IMR-90 (cell line): Measurements from ENCODE around the gene RRP7A. TPM values are rescaled to one million over a fixed set of nuclear protein-coding genes. Genes with fewer than 3 reads are reported as not detected.
A peak's percentile ranks its signal among the peaks of the same experiment; 100 is the strongest.
"Not testable (repeated sequence)": the region's sequence is repeated elsewhere in the genome, so short reads cannot be mapped to it uniquely, and the experiment has no call there.

Experiments
- ATAC-seq: fragments of 200-7000 bp; cut with Tn5 transposase; 2 replicates; pipeline ENCODE4 v1.9.1; 2020; ENCODE audit warnings: low read depth, mild to moderate bottlenecking, moderate library complexity
- BruUV-seq: library from RNA; stranded (reverse); fragments of 400-500 nt; replicated peaks from 2 replicates; lab custom pipeline; 2021; lab: Mats Ljungman, UMichigan
- CTCF ChIA-PET: fragments of 300-600 bp; formaldehyde crosslinking; extraction: SDS; loops from one replicate; lab custom pipeline; 2021; ENCODE audit warnings: antibody characterized with exemption; lab: Yijun Ruan, JAX
- POLR2A ChIA-PET: fragments of 300-600 bp; sonication (Branson Sonifier 250); formaldehyde crosslinking; loops from one replicate; lab custom pipeline; 2022; ENCODE audit warnings: antibody characterized with exemption; ENCODE audit not compliant: unreplicated experiment; lab: Charles Lee
- DNase-seq: peaks from one replicate; pipeline ENCODE4 v3.0.0; 2013
- H2AFZ ChIP-seq: replicated peaks from 2 replicates; pipeline ENCODE3; 2013; ENCODE audit warnings: low read length, mild to moderate bottlenecking; ENCODE audit not compliant: poor library complexity
- H2AK5ac ChIP-seq: 2 replicates; pipeline ENCODE4 v1.6.1; 2013; ENCODE audit warnings: low read depth, low read length, inconsistent platforms
- H2AK9ac ChIP-seq: replicated peaks from 2 replicates; pipeline ENCODE3; 2013; ENCODE audit warnings: mild to moderate bottlenecking, low read depth, low read length, moderate library complexity; ENCODE audit not compliant: poor library complexity
- H2BK120ac ChIP-seq: 2 replicates; pipeline ENCODE4 v1.6.1; 2013; ENCODE audit warnings: low read depth, low read length, inconsistent platforms
- H2BK15ac ChIP-seq: 3 replicates; pipeline ENCODE4 v1.6.1; 2013; ENCODE audit warnings: low read depth, low read length, inconsistent platforms
- H2BK20ac ChIP-seq: 2 replicates; pipeline ENCODE4 v1.6.1; 2013; ENCODE audit warnings: low read depth, mild to moderate bottlenecking, inconsistent platforms, low read length, moderate library complexity
- H2BK5ac ChIP-seq: 2 replicates; pipeline ENCODE4 v1.6.1; 2013; ENCODE audit warnings: mild to moderate bottlenecking, low read depth, low read length, inconsistent platforms; ENCODE audit not compliant: poor library complexity, severe bottlenecking
- H3K14ac ChIP-seq: replicated peaks from 2 replicates; pipeline ENCODE4 v1.6.1; 2013; ENCODE audit warnings: low read depth, low read length, inconsistent platforms
- H3K18ac ChIP-seq: 2 replicates; pipeline ENCODE4 v1.6.1; 2013; ENCODE audit warnings: low read depth, low read length, control low read depth
- H3K23ac ChIP-seq: 2 replicates; pipeline ENCODE4 v1.6.1; 2013; ENCODE audit warnings: low read depth, low read length, inconsistent platforms
- H3K27ac ChIP-seq: 2 replicates; pipeline ENCODE4 v1.5.1; 2013; ENCODE audit warnings: mild to moderate bottlenecking, control low read depth, low read length; ENCODE audit not compliant: insufficient read depth
- H3K27me3 ChIP-seq: 2 replicates; pipeline ENCODE4 v1.6.1; 2013; ENCODE audit warnings: low read length; ENCODE audit not compliant: control insufficient read depth, insufficient read depth
- H3K36me3 ChIP-seq: 2 replicates; pipeline ENCODE4 v1.6.1; 2013; ENCODE audit warnings: low read length, mixed read lengths; ENCODE audit not compliant: control insufficient read depth, insufficient read depth
- H3K4ac ChIP-seq: 2 replicates; pipeline ENCODE4 v1.6.1; 2013; ENCODE audit warnings: low read depth, low read length, inconsistent platforms
- H3K4me1 ChIP-seq: 2 replicates; pipeline ENCODE4 v1.6.1; 2013; ENCODE audit warnings: low read length, mixed read lengths; ENCODE audit not compliant: control insufficient read depth, insufficient read depth
- H3K4me2 ChIP-seq: 2 replicates; pipeline ENCODE4 v1.6.1; 2013; ENCODE audit warnings: low read depth, mild to moderate bottlenecking, control low read depth, low read length, moderate library complexity
- H3K4me3 ChIP-seq: 2 replicates; pipeline ENCODE4 v1.5.1; 2013; ENCODE audit warnings: low read depth, mild to moderate bottlenecking, control low read depth, low read length, moderate library complexity; ENCODE audit not compliant: insufficient read depth
- H3K56ac ChIP-seq: 2 replicates; pipeline ENCODE4 v1.6.1; 2013; ENCODE audit warnings: low read length, inconsistent platforms; ENCODE audit not compliant: insufficient read depth; ENCODE audit errors: extremely low read depth
- H3K79me1 ChIP-seq, 2 experiments: 2 replicates each; pipeline ENCODE4 v1.6.1; 2013; ENCODE audit warnings: low read length in 2 of 2, inconsistent platforms in 1 of 2, low read depth in 1 of 2
- H3K9ac ChIP-seq: 2 replicates; pipeline ENCODE4 v1.6.1; 2013; ENCODE audit warnings: low read depth, low read length, control low read depth
- H3K9me1 ChIP-seq: 2 replicates; pipeline ENCODE4 v1.6.1; 2013; ENCODE audit warnings: low read length, inconsistent platforms; ENCODE audit not compliant: insufficient read depth
- H3K9me3 ChIP-seq: 2 replicates; pipeline ENCODE4 v1.6.1; 2013; ENCODE audit warnings: low read length; ENCODE audit not compliant: control insufficient read depth, insufficient read depth
- H4K20me1 ChIP-seq: 2 replicates; pipeline ENCODE4 v1.6.1; 2013; ENCODE audit warnings: low read length, inconsistent platforms; ENCODE audit not compliant: insufficient read depth
- H4K5ac ChIP-seq: 2 replicates; pipeline ENCODE4 v1.6.1; 2013; ENCODE audit warnings: mild to moderate bottlenecking, low read depth, low read length, control low read depth
- H4K8ac ChIP-seq, 2 experiments: 2 replicates each; pipeline ENCODE4 v1.6.1; 2013; ENCODE audit warnings: low read depth in 2 of 2, low read length in 2 of 2, control low read depth in 1 of 2, inconsistent platforms in 1 of 2
- H4K91ac ChIP-seq: 2 replicates; pipeline ENCODE4 v1.6.1; 2013; ENCODE audit warnings: low read depth, low read length, inconsistent platforms; ENCODE audit not compliant: insufficient read depth
- WGBS, 2 experiments: methylation state at CpG; one replicate each; pipeline versions ENCODE4 v1.1.5 to v1.1.7; 2013; ENCODE audit warnings: missing lambda C conversion rate in 2 of 2; ENCODE audit not compliant: insufficient read length in 1 of 2; ENCODE audit errors: extremely low coverage in 2 of 2; 5-methylcytosine and 5-hydroxymethylcytosine counted together
- dilution Hi-C: fragments of 300-500 bp; cut with HindIII; formaldehyde crosslinking; loops from one replicate; pipeline ENCODE4 v1.14.3; 2018; ENCODE audit warnings: low sequenced_read_pairs; ENCODE audit not compliant: unreplicated experiment
- in situ Hi-C: fragments of 300-500 bp; cut with MboI; formaldehyde crosslinking; loops from 3 replicates; pipeline ENCODE4 v1.14.3; 2019; ENCODE audit warnings: low sequenced_read_pairs, inconsistent platforms, mixed read lengths
- intact Hi-C: fragments of 100-400 bp; cut with micrococcal nuclease; formaldehyde crosslinking; loops from 2 replicates; pipeline ENCODE4 v1.10.0; 2022
- polyA plus RNA-seq, 3 experiments: library from polyadenylated mRNA; depleted of rRNA; stranded (reverse); fragments of >200 nt; gene quantifications; 2 replicates each; pipeline ENCODE4 v1.2.3, GENCODE V29; 2012; ENCODE audit warnings: low replicate concordance in 1 of 3
- total RNA-seq: library from RNA; depleted of rRNA; stranded (reverse); fragments of >200 nt; gene quantifications from 2 replicates; pipeline ENCODE4 v1.2.3, GENCODE V29; 2012

Gene RRP7A
- total and polyA plus RNA-seq, 2 of the 4 experiments (the other 2 are of a cell fraction), result 25.5 to 29.2 TPM

GRCh38 chr22:42563943-42564342 lies 44.3 kb upstream of the RRP7A start:
- H4K5ac ChIP-seq, H4K20me1 ChIP-seq, H2BK15ac ChIP-seq, H3K23ac ChIP-seq, H3K79me1 ChIP-seq, H3K36me3 ChIP-seq, H4K91ac ChIP-seq, H2AFZ ChIP-seq, BruUV-seq, H3K27me3 ChIP-seq, H3K9ac ChIP-seq, H3K9me1 ChIP-seq, dilution Hi-C loops, H3K27ac ChIP-seq, H3K14ac ChIP-seq, intact Hi-C loops, DNase-seq, CTCF ChIA-PET, POLR2A ChIA-PET, H2BK120ac ChIP-seq, H2BK20ac ChIP-seq, in situ Hi-C loops, H4K8ac ChIP-seq, H3K9me3 ChIP-seq, H3K18ac ChIP-seq, H3K56ac ChIP-seq, H2BK5ac ChIP-seq, H3K4me1 ChIP-seq, H2AK5ac ChIP-seq, H2AK9ac ChIP-seq, H3K4me2 ChIP-seq, H3K4ac ChIP-seq, H3K4me3 ChIP-seq: not testable (repeated sequence)
- no CpG with 5 or more reads among the region's 3 CpGs for WGBS, 2 experiments
- ATAC-seq, result peak; percentile 52
